Activated naive CD8-positive, alpha-beta T cell treated with anti-CD3 and anti-CD28 coated beads for 36 hours (primary cell): Measurements from ENCODE around the gene CLNK. TPM values are rescaled to one million over a fixed set of nuclear protein-coding genes. Genes with fewer than 3 reads are reported as not detected.

Experiments used
- DNase-seq: peaks from one replicate; pipeline ENCODE4 v3.0.0; 2021
- H3K27ac Mint-ChIP-seq: one replicate; pipeline ENCODE4 v1.8.0; 2022; ENCODE audit warnings: mild to moderate bottlenecking, moderate library complexity, mixed read lengths
- H3K27me3 Mint-ChIP-seq: one replicate; pipeline ENCODE4 v1.8.0; 2022; ENCODE audit warnings: mild to moderate bottlenecking, mixed read lengths
- H3K36me3 Mint-ChIP-seq: one replicate; pipeline ENCODE4 v1.8.0; 2021; ENCODE audit warnings: mild to moderate bottlenecking, mixed read lengths
- H3K4me1 Mint-ChIP-seq: one replicate; pipeline ENCODE4 v1.8.0; 2021; ENCODE audit warnings: mixed read lengths
- H3K4me3 Mint-ChIP-seq: one replicate; pipeline ENCODE4 v1.8.0; 2022; ENCODE audit warnings: mild to moderate bottlenecking, moderate library complexity, mixed read lengths
- H3K9me3 Mint-ChIP-seq: one replicate; pipeline ENCODE4 v1.8.0; 2022; ENCODE audit warnings: mixed read lengths
- total RNA-seq, 2 experiments: library from RNA; stranded (reverse); gene quantifications; one replicate each; pipeline ENCODE4 v1.2.3, GENCODE V29; 2021

CLNK gene
- total RNA-seq, 2 experiments from 2014 or later: 0.32 to 0.35 TPM

DNA sequence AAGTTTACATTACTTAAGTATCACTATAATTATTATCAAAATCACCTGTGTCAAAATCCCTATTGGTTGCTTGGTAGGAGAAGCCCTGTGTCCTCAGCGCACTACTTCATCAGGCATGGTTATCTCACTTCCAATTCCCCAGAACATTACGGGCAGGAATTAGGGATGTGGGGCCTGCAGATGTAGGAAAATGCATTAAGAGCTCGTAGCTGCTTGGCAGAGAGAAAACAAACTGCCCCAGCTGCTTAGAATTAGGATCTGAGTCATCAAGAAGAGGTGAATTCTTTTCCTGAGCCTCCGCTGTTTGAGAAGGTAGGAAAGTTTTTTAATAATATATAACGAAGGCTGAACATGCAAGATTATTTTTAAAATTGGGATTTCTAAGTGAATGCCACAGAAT lies 31.1 kb upstream of the CLNK start:
- H3K4me3 Mint-ChIP-seq: no peak overlapping the region

DNA sequence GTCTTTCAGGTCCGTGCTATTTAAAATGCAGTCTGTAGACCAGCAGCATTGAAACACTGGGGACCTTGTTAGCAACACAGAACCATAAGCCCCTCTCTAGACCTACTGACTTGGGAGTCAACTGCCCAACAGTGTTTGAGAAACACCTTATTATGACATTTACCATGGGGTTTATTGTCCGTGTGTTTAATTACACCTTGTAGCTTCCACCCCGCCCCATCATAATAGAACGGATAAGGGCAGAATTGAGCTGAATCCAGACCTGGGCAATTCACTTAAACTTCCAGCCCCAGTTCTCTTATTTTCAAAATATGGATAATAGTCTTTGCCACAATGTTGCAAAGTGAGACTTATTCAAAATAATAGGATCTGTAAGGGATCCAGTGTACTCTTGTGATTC lies 30.6 kb upstream of the CLNK start:
- Mint-ChIP-seq H3K27me3 (peaks cover 4% of the 10 kb centered on the region), H3K36me3 (peaks cover 4% of the 10 kb centered on the region)

More for the DNA sequence above, 31.1 kb upstream of the CLNK start:
- DNase-seq: no peak
- Mint-ChIP-seq H3K36me3 (peaks cover 4% of the 10 kb centered on the region), H3K9me3 (peaks cover 4% of the 10 kb centered on the region), H3K27me3 (peaks cover 4% of the 10 kb centered on the region), H3K4me1 (no peaks in the 10 kb centered on the region), H3K27ac (no peak overlapping the region)

DNA sequence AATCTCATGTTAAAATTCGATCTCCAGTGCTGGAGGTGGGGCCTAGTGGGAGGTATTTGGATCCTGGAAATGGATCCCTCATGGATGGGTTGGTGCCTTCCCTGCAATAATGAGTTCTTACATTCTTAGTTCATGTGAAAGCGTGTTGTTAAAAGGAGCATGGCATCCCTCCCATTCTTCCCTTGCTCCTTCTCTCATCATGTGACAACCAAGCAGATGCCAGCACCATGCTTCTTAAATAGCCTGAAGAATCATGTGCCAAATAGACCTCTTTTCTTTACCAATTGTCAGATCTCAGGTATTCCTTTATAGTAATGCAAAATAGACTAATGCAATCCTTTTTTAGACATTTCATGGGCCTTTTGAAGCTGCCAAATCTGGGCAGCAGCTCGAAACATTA lies 29.0 kb upstream of the CLNK start:
- Mint-ChIP-seq H3K27me3 (peaks cover 4% of the 10 kb centered on the region), H3K9me3 (peaks cover 4% of the 10 kb centered on the region), H3K4me1 (no peaks in the 10 kb centered on the region), H3K36me3 (peaks cover 4% of the 10 kb centered on the region), H3K27ac (no peak overlapping the region), H3K4me3 (no peak overlapping the region)
- no peak for DNase-seq

More for the DNA sequence above, 30.6 kb upstream of the CLNK start:
- no peak overlapping the region for H3K27ac Mint-ChIP-seq
- no peak for DNase-seq
- H3K4me3 Mint-ChIP-seq: no peak overlapping the region
- H3K4me1 Mint-ChIP-seq: no peaks in the 10 kb centered on the region
- peaks cover 4% of the 10 kb centered on the region for H3K9me3 Mint-ChIP-seq

DNA sequence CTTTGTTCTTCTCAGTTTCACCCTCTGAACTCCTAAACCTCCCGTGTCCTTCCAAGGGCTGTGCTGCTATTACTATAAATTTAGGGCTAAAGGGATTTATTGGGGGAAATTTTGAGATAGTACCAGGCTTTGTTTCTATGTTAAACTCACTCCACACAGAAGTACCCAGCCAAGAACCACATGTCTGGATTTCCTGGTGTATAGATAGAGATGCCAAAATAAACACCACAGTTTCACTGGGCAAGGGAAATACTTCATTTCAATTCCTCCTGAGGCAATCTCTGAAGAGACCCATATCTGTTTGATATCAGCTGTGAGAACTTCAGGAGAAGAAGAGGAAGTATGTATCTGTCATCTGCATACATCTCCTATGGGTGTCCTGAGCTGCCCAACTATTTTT lies 21.7 kb upstream of the CLNK start:
- DNase-seq: no peak
- Mint-ChIP-seq H3K27ac (no peak overlapping the region), H3K36me3 (no peaks in the 10 kb centered on the region), H3K27me3 (no peaks in the 10 kb centered on the region), H3K9me3 (no peaks in the 10 kb centered on the region), H3K4me1 (no peaks in the 10 kb centered on the region), H3K4me3 (no peak overlapping the region)

DNA sequence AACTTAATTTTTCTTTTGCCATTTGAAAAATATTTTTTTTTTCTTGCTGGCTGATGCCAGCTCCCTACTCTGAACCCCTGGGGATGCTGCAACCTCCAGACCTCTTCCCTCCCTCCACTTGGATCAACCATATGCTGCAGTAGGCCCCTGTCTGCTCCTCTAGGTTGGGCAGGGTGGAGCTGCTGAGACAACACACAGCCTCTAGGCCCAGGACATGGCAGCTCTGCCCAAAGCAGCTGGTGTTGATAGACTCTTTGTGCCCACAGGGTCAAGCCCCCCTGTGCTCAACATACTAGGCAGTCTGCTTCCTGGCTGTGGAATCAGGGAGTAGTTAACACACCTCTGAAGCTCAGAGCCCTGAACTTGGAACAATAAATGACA lies 19.9 kb upstream of the CLNK start:
- Mint-ChIP-seq H3K4me1 (no peaks in the 10 kb centered on the region), H3K27me3 (no peaks in the 10 kb centered on the region), H3K27ac (no peak overlapping the region), H3K36me3 (no peaks in the 10 kb centered on the region), H3K9me3 (no peaks in the 10 kb centered on the region), H3K4me3 (no peak overlapping the region)
- no peak for DNase-seq

DNA sequence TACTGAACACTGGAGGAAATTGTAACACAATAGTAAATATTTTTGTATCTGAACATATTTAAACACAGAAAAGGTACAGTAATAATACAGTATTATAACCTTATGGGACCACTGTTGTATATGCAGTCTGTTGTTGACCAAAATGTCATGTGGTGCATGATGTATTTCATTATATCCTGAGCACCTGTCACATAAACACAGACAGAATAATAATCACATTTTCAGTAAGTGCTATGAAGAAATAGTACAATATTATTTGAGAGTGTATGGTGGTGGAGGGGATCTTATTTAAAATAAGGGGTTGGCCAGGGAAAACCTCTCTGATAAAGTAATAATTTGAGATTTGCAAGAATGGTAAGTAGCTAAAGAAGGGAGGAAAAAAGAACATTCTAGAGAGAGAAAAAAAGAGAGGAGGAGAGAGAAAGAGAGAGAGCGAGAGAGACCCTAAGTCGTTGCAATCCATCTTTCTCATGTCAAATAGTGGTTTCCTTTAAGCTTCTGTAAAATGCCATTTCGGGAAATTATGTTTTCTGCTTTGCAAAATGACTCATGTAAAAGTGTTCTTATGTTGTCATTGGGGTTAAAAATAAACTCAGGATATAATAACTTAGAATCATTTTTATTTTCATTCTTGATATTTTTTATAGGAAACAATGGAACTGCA lies 19.3 kb upstream of the CLNK start:
- Mint-ChIP-seq H3K4me1 (no peaks in the 10 kb centered on the region), H3K36me3 (no peaks in the 10 kb centered on the region), H3K4me3 (no peak overlapping the region), H3K27me3 (no peaks in the 10 kb centered on the region), H3K9me3 (no peaks in the 10 kb centered on the region), H3K27ac (no peak overlapping the region)
- DNase-seq: no peak

DNA sequence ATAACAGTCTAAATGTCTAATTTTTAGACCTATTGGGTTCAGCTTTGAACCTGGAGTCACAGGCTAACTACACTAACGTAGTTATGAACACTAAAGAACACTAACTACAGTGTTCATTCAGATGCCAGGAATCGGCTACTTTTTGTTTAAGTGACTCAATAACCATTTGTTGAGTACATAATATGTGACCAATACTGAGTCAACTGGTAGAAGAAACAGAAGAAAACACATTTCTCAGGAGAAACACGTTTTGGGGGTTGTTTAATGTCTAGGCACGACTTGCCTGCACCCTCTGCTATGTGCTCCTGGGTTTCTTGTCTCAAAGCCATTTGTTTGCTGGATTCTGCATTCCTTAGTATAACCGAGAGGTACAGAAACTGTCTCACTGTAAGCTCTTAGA lies 18.6 kb upstream of the CLNK start:
- H3K27ac Mint-ChIP-seq: no peak overlapping the region
- H3K4me3 Mint-ChIP-seq: no peak overlapping the region
- no peaks in the 10 kb centered on the region for H3K36me3 Mint-ChIP-seq
- no peaks in the 10 kb centered on the region for H3K4me1 Mint-ChIP-seq
- no peaks in the 10 kb centered on the region for H3K27me3 Mint-ChIP-seq
- H3K9me3 Mint-ChIP-seq: no peaks in the 10 kb centered on the region
- DNase-seq: no peak

DNA sequence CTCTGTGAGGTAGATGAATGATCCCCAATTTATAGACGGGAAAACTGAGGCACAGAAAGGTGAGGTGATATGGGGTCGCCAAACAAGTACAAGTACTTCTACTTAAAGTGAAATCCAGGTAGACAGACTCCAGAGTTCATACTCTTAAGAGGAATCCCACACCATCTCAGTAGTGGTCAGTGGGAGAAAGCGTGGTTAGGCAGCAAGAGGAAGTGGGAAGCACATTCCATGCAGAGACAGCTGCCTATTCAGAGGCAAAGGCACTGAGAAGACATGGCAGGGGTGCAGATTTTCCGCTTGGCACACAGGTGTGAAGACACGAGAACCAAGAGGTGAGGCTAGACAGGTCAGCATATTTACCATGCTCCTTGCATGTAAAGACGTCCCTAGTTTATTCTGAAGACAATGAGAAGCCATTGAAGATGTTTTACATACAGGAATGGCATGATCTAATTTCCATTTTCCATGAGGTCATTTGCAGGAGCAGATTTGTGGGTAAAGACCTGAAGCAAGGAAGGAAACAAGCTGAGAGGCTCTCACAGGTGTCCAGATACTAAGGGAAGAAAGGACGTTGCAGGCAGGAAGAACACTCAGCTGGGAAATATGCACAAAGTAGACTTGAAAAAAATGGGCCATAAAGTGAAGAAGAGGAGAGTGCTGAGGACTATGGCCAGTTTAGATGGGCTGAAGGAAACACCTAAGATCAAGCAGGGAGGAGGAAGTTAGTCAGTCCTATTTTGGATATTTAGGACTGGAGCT lies 17.3 kb upstream of the CLNK start:
- Mint-ChIP-seq H3K36me3 (no peaks in the 10 kb centered on the region), H3K4me3 (no peak overlapping the region), H3K9me3 (no peaks in the 10 kb centered on the region), H3K4me1 (no peaks in the 10 kb centered on the region), H3K27ac (no peak overlapping the region), H3K27me3 (no peaks in the 10 kb centered on the region)
- no peak for DNase-seq

DNA sequence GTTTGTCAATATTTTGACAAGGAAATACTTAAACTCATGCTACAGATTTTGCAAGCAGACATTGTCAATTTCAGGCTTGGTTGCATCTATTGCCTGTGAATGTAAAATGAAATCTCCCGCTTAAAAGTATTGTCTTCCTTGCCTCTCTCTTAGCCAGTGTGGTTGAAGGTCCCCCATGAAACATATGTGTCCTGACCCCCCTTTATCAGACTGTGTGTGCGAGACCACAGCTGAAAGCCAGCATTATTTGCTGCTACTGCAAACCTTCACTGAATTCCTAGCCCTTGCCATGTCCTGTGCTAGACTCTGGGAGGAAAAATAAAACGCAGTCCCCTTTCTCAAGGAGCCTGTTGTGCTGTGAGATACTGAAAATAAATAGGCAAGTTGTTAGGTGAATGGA lies 16.6 kb upstream of the CLNK start:
- H3K9me3 Mint-ChIP-seq: no peaks in the 10 kb centered on the region
- no peaks in the 10 kb centered on the region for H3K36me3 Mint-ChIP-seq
- H3K4me3 Mint-ChIP-seq: no peak overlapping the region
- no peak for DNase-seq
- H3K4me1 Mint-ChIP-seq: no peaks in the 10 kb centered on the region
- no peak overlapping the region for H3K27ac Mint-ChIP-seq
- H3K27me3 Mint-ChIP-seq: no peaks in the 10 kb centered on the region

DNA sequence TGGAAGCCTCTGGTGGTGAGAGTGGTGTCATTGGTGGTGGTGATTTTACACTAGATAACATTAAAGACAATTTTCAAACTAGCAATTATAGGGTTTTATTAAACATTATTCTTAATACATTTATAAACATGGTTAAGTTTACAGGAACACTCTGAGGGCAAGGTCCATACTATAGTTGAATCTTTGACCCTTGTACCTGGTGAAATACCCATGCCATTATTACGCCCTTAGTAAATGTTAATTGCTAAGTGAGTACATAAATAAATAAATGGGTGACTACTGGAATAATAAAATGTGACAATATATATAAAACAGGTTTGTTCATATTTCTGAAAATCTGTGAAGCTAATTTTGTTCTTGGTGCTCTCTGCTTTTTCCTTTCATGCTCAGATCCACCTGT lies 13.6 kb upstream of the CLNK start:
- H3K4me3 Mint-ChIP-seq: no peak overlapping the region
- H3K27ac Mint-ChIP-seq: no peak overlapping the region
- H3K36me3 Mint-ChIP-seq: no peaks in the 10 kb centered on the region
- no peaks in the 10 kb centered on the region for H3K27me3 Mint-ChIP-seq
- H3K9me3 Mint-ChIP-seq: peaks cover under 1% of the 10 kb centered on the region
- no peaks in the 10 kb centered on the region for H3K4me1 Mint-ChIP-seq
- DNase-seq: no peak

DNA sequence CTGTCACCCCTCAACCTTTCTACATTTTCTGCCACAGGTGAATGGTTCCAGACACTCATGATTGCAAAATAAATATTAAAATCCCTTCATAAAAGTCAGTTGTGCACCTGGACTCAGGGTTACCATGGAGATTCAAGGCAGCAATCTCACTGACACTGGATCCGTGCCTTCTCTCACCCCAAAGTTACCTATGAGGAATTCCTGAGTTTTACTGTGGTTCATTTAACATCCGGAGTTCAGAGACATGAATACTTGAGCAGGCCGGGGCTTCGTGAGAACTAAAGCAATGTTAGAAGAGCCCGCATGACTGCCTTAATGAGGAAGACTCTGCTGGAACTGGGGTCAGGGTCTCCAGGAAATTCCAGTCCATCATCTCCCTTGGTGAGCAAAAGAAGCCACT lies 12.5 kb upstream of the CLNK start:
- DNase-seq: no peak
- H3K4me1 Mint-ChIP-seq: no peaks in the 10 kb centered on the region
- no peaks in the 10 kb centered on the region for H3K27me3 Mint-ChIP-seq
- H3K36me3 Mint-ChIP-seq: no peaks in the 10 kb centered on the region
- H3K9me3 Mint-ChIP-seq: peaks cover 4% of the 10 kb centered on the region
- no peak overlapping the region for H3K4me3 Mint-ChIP-seq
- no peak overlapping the region for H3K27ac Mint-ChIP-seq

DNA sequence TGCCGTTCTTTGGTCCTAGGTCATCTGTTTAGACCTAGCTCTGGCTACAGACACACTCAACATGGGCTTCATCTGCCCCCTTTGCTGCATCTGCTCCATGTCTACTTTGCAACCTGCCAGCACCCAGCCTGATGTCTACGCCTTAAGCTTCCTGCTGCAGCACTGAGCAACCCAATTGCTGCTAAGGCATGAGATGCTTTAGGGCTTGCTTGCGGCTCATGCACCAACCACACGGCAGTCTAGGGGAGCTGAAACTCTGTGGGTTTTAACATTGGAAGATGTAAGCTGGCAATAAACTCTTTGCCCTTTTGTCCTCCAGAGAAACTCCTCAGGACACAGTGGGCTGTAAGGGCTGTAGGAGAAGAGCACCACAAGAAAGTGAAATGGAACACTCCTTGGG lies 11.7 kb upstream of the CLNK start:
- Mint-ChIP-seq H3K4me3 (no peak overlapping the region), H3K27ac (no peak overlapping the region), H3K36me3 (no peaks in the 10 kb centered on the region), H3K4me1 (no peaks in the 10 kb centered on the region), H3K9me3 (peaks cover 4% of the 10 kb centered on the region), H3K27me3 (no peaks in the 10 kb centered on the region)
- DNase-seq: no peak

DNA sequence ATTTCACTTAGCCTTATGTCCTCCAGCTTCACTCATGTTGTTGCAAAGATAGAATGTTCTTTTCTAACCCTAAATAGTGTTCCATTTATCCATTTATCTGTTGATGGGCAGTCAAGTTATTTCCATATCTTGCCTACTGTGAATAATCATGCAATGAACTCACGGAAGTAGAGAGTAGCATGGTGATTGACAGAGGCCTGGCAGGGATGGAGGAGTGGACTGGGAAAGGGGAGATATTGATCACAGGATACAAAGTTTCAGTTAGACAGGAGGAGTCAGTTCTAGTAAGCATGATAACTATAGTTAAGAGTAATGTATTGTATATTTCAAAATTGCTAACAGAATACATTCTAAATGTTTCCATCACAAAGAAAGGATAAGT lies 10.3 kb upstream of the CLNK start:
- Mint-ChIP-seq H3K4me1 (peaks cover 2% of the 10 kb centered on the region), H3K9me3 (peaks cover 4% of the 10 kb centered on the region), H3K27ac (no peak overlapping the region), H3K27me3 (no peaks in the 10 kb centered on the region), H3K4me3 (no peak overlapping the region), H3K36me3 (no peaks in the 10 kb centered on the region)
- no peak for DNase-seq

DNA sequence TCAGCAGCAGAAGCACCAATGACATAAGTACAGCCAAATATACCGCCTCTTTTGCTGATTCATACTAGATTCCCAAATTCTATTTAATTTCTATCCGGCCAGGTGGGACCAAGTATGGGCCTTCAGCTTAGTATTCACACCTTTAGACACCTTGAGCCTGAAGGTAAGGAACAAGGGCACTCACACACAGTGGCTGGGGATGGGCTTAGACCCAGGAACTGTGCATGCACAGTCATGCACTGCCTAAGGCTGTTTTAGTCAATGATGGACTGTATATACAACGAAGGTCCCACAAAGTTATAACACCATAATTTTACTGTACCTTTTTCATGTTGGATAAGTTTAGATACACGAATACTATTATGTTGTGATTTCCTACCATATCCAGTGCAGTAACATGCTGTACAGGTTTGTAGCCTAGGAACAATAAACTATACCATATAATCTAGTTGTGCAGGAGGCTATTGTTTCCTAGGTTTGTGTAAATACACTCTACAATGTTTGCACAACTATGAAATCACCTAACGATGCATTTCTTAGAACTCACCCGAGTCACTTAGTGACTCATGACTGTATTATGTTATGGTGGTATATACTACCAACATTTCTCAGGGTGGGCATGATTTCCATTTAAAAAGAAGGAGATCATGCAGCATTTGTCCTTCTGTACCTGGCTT lies 9.7 kb upstream of the CLNK start:
- Mint-ChIP-seq H3K36me3 (no peaks in the 10 kb centered on the region), H3K4me1 (peaks cover 2% of the 10 kb centered on the region), H3K27ac (no peak overlapping the region), H3K9me3 (peaks cover 4% of the 10 kb centered on the region), H3K4me3 (no peak overlapping the region), H3K27me3 (no peaks in the 10 kb centered on the region)
- no peak for DNase-seq

DNA sequence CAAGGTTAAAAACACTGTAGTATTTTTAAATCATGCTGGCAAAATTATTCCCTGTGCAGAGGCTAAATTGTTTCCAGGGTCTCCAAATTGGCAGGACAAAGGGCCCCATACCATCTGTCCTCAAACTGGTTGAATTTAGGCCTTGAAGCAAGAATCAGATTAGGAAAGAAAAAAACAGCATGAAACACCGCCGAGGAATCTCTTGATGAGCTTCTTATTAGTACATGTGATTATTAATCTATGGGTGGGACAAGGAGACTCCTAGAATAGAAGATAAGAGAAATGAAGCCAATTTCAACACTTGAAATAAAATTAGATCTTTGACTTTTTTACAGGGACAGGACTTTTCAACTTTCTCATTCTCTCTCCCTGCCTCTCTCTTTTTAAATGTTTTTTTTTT lies 7.1 kb upstream of the CLNK start:
- H3K27me3 Mint-ChIP-seq: no peaks in the 10 kb centered on the region
- no peak overlapping the region for H3K27ac Mint-ChIP-seq
- H3K36me3 Mint-ChIP-seq: peaks cover 2% of the 10 kb centered on the region

More for the DNA sequence above, 7.1 kb upstream of the CLNK start:
- Mint-ChIP-seq H3K4me3 (no peak overlapping the region), H3K9me3 (peaks cover 4% of the 10 kb centered on the region), H3K4me1 (peaks cover 9% of the 10 kb centered on the region)
- DNase-seq: no peak
